ENCODE results near the gene CDKN2B. TPM values are rescaled to one million over a fixed set of nuclear protein-coding genes. Genes with fewer than 3 reads are reported as not detected.

Gene CDKN2B
- total RNA-seq, 2 experiments from 2014 or later = 0.93 to 5.9 TPM

Other genes with a start within 250 kb of the CDKN2B start
- gene MTAP, start 206.7 kb downstream of the CDKN2B start, total RNA-seq = 10 to 100 TPM; 44.9 to 63.7 TPM
- gene CDKN2A, start 14.9 kb downstream of the CDKN2B start, total RNA-seq = 10 to 100 TPM; 16.9 to 34.1 TPM
- gene CDKN2B-AS1, start 14.5 kb downstream of the CDKN2B start, total RNA-seq = 1 to 10 TPM; 3.3 to 3.4 TPM